ENCODE results near the gene OSBPL10.
"Not testable (repeated sequence)": the region's sequence is repeated elsewhere in the genome, so short reads cannot be mapped to it uniquely, and the experiment has no call there.

OSBPL10 gene

DNA sequence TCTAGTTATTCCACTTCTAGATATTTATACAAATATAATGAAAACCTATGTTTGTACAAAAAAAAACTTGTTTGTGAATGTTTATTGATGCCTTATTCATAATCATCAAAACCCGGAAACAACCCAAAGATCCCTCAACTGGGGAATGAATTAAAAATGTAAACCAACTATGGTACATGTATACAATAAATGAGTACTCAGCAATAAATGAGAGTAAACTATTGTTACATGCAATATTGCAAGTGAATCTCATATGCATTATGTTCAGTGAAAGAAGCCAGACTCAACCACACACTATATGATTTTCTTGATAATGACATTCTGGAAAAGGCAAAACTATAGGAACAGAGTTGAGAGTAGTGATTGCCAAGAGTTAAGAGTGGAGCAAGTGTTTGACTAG, 12.8 kb upstream of the OSBPL10 start:
- DNase-seq (ENCODE audit: low spot score), result no peak

DNA sequence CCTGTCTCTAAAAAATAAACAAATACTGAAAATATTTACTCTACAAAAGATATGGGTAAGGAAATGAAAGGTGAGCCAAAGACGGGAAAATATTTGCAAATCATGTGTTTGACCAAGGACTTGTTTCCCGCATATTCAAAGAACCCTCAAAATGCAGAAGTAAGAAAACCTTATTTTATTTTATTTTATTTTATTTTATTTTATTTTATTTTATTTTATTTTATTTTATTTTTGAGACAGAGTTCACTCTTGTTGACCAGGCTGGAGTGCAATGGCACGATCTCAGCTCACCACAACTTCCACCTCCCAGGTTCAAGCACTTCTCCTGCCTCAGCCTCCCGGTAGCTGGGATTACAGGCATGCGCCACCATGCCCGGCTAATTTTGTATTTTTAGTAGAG, 11.9 kb upstream of the OSBPL10 start:
- DNase-seq (ENCODE audit: low spot score), result not testable (repeated sequence)

DNA sequence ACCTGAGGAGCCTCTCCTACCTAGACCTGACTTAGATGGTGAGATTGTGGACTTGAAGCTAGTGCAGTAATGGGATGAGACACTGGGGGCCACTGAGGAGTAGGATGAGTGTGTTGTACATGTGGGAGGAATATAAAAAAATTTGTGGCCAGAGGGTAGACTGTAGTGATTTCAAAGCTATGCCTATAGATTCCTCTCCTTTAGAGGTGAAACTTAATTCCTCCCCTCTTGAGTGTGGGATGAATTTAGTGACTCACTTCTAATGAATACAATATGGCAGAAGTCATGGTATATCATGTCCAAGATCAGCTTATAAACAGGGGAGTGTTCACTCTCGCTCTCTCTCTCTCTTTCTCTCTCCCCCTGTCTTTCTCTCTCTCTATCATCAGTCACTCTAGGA, 7.2 kb upstream of the OSBPL10 start:
- DNase-seq (ENCODE audit: low spot score), result no peak

DNA sequence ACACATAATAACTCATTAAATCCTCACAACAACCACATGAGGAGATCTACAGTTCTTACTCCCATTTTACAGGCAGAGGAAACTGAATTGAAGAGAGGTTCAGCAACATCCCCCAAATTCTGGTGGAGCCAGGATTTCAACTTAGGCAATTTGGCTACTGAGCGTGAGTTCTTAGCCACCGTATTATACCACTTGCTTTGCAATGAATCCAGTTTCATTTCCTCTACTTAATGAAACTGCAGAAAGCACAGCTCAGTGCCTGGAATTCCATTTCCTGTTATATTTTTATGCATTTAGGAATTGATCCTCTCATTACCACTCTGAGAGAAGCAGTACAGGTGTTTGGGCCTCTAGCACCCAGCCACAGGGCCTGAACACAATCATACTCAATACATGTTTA, 4.8 kb upstream of the OSBPL10 start:
- no peak for DNase-seq (ENCODE audit: low spot score)

DNA sequence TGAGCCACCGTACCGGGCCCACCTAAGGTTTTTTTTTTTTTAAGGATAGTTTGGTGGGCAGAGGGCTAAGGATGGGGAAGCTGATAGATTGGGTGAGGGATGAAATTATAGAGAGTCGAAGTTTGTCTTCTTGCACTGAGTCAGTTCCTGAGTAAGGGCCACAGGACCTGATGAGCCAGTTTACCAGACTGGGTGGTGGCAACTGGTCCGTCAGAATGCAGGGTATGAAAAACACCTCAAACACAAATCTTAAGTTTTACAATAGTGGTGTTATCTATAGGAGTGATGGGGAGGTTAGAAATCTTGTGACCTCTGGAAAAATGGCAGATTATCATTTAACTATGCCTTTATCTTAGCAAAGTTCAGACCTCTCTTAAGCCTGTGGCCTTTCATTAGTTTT, 3.3 kb upstream of the OSBPL10 start:
- no peak for DNase-seq (ENCODE audit: low spot score)

DNA sequence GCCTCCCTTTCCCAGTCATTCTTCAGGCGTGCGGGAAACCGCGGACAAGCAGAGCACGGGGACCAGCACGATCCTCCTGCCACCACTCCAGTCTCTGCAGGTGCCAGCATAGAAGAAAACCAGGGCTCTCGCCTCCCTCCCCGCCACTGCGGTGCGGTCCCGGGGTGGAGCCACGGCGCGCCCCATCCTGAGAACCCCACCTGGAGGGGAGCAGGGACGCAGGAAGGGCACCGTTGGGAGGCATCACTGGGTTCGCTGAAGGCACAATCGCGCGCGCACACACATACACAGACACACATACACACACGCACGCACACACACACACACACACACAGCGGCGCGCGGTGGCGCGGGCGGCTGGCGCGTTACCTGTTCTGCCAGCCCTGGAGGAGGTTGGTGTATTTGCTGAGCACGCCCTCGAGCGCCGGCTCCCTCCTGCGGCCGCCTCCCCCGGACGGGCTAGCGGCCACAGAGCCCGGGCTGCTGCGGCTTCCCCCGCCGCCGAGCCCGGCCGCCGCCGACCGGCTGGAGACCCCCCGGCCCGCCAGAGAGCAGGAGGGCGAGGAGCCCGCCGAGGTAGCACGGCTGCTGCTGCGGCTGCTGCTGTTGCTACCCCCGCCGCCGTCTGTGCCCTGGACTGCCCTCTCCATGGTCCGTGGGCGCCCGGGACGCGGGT, 394 bp downstream of the OSBPL10 start:
- no peak for DNase-seq (ENCODE audit: low spot score)

DNA sequence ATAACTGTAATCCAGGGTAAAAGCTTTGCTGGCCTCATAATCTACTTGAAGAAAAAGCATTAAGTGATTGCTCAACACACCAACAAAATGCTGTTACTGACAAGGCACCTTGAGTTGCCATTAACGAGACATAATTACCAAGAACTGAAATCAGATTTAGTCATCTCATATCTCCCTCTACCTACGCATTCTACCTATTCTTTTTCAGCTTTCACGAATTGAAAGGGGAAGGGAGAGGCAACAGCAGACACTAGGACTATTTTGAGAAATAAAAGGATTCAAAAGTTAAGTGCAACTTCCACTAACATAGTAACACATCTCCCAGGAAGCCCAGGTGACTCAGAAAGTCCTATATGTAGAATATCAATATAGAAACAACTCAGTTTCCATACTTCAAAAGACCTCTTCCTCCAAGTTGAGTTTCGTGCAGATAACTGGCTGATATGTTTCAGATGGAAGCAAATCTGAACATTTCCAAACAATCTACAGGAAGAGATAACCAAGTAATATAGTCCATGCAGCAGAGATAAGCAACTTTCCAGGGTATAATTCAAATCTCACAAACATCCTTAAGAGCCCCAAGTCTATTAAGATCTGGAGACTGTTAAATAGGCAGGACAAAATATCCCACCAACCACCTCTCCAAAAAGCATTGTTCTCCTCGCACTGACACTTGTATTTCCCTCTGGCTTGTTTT, 1.9 kb downstream of the OSBPL10 start:
- DNase-seq (ENCODE audit: low spot score), result no peak

DNA sequence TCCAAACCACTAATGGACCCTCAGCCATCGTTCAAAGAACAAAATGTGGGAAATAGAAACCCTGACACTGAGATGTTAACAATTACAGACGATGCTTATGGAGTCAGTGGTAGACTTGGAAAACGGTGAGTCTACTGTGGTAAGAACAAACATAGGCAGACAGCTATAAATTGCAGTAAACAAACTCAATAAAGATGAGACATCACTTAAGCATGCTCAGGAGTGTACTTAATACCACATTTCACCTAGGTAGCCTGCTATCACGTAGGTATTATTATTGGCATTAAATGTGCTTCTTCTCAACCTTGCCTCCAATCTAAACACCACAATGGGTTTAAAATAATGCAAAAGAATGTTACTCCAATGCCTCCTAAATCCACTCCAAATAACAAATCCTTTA, 2.5 kb downstream of the OSBPL10 start:
- no peak for DNase-seq (ENCODE audit: low spot score)

DNA sequence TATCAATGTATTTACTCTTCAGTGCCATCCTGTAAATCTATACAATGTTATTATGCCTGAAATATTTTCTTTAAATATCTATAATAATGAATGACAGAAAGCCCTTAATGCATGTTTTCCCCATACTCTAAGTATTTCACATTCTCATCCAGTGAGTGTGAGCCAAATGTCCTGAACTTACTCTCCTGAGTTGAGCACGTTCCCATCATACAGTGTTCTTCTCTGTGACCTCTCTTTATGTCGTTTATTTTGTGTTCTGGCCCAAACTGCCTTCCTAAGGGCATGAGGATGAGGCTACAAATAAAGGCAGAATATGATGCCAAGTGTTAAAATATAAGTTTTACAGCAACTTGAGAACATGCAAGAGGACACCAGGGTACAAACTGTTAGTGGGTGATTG, 3.3 kb downstream of the OSBPL10 start:
- no peak for DNase-seq (ENCODE audit: low spot score)

DNA sequence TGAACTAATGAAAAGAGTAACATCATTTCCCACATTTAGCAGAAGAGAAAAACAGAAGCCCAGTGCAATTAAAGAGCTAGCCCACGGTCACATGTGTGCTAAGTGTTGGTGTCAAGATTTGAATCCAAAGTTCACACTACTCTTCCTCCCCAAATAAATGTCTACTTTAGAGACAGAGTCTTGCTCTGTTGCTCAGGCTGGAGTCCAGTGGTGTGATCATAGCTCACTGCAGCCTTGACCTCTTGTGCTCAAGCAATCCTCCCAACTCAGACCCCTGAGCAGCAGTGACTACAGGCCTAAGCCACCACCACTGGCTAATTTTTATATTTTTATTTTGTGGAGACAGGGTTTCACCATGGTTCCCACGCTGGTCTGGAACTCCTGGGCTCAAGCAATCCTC, 4.8 kb downstream of the OSBPL10 start:
- DNase-seq (ENCODE audit: low spot score), result no peak

DNA sequence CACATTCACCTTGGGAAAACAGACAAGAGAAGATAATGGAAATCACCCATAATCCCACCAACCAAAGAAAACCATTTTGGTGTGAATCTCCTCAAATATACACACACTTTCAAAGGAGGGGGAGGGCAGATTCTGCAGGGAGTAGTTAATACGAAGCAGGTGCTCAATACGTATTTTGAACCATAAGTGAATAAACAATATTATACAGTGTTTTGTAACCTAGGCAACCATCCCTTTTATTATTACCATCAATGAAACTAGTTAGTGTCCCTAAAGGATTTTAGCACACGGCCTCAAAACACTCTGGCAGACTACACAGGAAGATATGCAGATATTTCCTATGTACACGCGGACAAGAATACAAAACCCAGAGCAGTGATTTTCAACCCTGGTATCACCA, 6.1 kb downstream of the OSBPL10 start:
- no peak for DNase-seq (ENCODE audit: low spot score)

DNA sequence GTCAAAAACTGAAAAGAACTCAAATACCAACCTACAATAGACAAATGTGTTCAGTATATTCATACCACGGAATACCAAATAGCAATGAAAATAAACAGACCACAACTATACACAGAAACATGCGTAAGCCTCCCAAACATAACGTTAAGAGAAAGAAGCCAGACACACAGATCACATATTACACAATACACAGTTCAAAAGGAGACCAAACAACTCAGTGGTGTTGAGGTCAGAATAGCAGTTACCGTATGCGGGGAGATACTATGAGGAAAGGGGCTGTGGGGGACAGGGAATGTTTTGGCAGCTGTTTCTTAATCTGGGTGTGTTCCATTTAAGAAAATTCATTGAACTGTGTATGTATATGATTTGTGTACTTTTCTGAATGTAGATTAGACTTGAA, 6.6 kb downstream of the OSBPL10 start:
- DNase-seq (ENCODE audit: low spot score), result no peak

DNA sequence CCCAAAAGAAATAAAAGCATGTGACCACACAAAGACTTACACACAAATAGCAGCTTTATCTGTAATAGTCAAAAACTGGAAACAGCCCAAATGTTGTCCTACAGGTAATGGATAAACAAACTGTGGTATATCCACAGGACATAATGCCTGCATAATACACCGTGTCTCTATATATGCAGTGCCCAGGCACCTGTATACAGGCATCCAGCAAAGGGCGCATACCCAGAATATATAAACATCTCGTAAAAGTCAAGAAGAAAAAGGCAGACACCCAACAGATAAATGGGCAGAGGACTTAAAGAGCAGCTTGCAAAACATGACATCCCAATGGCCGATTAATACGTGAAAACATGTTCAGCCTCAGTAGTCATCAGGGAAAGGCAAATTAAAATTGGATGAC, 7.2 kb downstream of the OSBPL10 start:
- no peak for DNase-seq (ENCODE audit: low spot score)

DNA sequence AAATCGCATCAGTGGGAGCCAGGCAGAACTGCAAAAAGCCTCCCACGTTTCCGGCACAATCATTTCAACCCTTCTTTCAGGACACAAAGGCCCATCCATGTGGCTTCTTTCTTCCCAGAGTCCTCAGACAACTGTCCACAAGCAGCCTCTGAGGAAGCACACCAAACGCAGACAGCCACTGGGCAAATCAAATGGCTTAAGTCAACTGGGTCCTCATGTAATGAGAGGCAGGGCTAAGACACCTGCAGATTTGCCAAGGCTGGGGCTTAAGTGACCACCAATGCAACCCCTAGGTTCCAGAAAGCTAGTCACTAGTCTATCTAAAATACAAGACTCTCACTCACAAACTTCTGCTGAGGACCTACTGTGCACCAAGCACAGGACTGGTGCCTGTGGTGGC, 8.0 kb downstream of the OSBPL10 start:
- DNase-seq (ENCODE audit: low spot score), result no peak

DNA sequence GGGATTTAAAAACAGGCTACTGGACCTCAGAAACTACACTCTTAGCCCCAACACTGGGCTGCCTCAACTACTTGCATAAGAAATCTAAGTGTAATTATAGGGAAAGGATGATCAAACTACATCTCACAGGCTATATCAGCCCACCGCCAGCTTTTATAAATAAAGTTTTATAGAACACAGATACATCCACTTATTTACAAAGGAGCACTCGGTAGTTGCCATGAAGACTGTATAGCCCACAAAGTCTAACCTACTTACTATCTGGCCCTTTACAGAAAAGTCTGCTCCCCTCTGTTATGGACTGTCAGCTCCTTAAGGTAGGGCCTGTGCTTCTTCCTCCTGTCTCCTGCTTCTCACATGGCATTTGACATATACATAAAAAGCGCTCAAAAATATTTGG, 9.5 kb downstream of the OSBPL10 start:
- no peak for DNase-seq (ENCODE audit: low spot score)

DNA sequence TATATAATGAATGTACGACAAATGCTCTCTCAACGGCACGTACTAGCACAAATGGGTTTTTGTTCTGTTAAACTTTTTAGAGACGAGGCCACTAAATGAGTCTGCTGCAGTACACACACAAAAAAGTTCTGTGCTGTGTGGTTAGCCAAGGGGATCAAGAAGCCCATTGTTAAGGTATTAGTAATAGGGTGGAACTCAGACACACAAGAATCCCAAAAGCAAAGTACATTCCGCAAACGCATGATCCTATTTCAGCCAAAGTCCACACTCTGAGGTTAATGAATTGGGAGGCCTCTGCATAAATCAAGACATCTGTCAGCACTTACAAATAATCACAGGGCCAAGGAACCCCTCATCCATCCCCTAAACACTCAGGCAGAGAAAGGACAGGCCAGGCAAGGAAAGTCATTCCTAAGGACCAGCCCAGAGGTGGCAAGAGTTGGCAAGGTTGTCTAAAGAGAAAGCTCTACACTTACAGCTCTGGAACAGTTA, 12.1 kb downstream of the OSBPL10 start:
- DNase-seq (ENCODE audit: low spot score), result no peak

DNA sequence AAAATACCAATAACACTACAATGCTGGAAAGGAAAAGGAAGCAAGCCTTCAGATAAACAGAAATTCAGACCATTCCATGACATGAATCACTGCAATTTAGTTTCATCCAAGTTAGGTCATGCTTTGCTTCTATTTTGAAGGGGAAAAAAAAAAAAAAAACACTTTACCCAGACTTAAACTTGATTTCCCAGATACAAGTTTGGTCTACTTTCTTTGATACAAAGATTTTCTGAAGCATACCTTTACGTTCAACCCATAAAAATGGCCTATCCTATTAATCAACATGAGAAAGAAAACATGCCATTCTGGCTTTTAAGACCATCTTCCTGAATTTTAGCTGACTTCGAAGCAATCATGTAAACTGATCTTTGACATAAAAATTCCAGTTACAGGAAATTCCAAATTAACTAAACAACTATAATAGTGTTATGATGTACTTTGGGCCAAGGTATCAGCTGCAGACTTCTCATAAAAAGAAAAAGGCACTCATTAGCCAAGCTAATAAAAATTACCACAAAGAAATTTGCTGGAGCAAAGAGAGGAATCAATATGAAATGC, 12.6 kb downstream of the OSBPL10 start:
- no peak for DNase-seq (ENCODE audit: low spot score)

DNA sequence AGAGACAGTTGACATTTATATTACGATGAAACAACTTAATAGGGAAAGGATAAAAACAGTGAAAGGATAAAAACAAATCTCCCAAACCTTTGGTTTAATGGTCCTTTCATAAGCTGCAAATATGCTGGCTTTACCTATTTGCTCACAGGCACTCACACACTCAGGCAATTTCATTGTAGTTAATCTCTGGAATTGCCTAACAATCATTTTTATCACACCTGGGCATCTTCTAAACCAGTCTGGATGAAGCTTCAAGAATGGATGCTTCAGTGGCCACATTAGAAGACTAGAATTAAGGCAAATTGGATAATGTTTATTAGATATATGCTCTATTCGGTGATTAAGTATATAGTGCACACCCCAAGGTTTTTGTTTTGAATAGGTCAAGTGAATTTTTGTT, 13.5 kb downstream of the OSBPL10 start:
- no peak for DNase-seq (ENCODE audit: low spot score)

DNA sequence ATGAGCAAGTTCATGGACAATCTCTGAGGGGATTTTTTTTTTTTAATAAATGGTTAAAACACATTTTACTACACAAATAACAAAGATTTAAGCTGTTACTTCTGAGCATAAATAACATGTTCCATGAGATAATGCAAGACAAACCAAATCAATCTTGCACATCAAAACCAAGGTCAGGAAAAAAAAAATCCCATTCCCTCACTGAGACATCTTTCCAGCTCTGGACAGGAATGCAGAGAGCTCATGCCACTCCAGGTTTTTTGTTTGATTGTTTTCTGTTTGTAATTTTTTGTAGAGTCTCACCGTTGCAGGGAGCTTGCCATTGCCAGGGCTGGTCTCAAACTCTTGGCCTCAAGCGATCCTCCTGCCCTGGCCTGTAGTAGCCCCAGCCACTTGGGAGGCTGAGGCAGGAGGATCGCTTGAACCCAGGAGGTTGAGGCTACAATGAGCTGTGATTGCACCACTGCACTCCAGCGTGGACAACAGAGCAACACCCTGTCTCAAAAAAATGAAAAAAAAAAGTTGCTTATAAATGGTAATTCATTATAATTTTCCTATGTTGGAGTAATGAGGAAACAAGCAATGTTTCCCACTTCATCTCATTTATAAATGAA, 14.0 kb downstream of the OSBPL10 start:
- no peak for DNase-seq (ENCODE audit: low spot score)

DNA sequence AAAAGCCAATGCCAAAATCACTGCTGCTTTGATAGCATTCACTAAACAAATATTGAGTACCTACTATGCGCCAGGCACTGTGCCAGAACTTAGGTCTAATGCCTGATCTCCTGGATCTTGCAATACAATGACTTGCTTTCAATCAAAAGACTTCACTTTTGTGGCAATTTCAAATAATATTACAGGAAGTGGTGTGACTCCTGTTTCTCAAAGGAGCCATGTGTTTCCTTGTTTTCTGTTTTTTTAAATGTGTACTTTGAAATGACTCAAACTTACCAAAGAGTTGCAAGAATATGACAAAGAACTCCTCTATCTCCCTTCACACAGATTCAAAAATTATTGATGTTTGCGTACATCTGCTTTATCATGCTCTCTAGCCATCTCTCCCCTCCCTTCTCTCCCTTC, 18.3 kb downstream of the OSBPL10 start:
- no peak for DNase-seq (ENCODE audit: low spot score)

DNA sequence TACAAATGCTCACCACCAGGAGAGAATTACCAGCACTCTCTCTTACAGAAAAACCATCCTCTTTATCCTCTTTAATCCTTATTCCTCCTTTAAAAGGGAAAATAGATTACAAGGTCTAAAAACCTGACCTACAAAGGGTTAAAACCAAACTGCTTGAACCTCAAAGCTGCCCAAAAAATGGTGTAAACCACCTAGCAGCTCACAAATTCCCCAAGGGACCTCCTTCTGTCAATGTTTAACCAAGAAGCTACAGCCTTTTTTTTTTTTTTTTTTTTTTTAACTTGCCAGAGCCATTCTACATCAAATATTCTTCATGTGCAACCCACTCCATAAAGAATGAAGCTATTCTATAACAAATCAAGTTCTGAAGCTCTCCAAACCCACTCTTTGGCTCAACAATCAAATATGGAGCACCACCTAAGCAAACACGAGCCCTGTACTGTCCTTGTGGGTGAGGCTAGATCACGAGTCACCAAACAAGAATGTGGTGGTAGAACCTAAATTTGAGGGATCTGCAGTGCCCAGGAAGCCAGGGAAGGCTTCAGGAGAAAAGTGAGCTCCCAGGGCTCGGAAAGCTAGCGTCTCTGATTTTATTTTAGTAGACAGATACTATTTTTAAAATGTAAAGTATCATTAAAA, 20.1 kb downstream of the OSBPL10 start:
- no peak for DNase-seq (ENCODE audit: low spot score)

DNA sequence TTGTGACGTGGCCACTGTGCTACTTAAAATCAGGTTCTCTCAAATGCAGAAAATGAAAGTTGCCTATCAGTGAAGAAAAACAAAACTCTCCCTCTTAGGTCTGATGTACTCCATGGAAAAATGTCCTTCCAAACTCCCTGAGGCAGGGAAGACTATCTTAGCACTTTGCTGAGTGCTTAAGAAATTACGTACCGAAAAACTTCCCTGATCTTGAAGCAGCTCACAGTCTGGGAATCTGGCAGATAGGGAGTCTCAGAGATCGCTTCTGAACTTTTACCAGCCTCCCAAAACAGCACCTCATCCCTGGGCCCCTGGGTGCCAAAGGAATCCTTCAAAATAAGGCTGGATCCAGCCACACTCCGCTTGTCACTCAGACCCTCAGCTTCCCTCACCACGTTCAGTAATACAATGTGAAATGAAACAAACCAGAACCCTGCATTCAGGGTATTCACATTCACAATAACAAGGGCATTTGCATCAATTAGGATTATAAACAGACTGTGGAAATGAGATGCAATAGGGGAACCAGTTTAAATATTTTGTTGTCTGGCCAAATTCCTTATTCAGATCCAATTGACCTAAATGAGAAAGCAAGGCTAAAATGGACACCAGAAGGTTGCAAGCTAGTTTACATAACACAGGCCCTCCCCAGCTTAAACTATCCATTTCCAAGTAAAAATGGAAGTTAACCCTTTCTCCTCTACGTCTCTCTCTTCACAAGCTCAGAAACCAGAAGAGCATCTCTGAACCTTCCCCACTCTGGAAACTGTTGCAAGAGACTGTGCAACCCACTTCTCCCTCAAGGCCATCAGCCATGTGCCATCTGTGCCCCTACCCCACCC, 20.9 kb downstream of the OSBPL10 start:
- DNase-seq (ENCODE audit: low spot score), result no peak

Data from hematopoietic multipotent progenitor cell treated with erythropoietin and hydrocortisone succinate and interleukin-3 and kit ligand, for 17 days (in vitro differentiated cells).